Testis (tissue), 3 donors: ENCODE results near the gene SMAD7. TPM values are rescaled to one million over a fixed set of nuclear protein-coding genes. Genes with fewer than 3 reads are reported as not detected.

Source experiments
- DNase-seq: peaks from one replicate; pipeline ENCODE4 v3.0.0-alpha.2; 2019
- H3K27ac ChIP-seq, 2 donors: fragments of 200-600 bp; sonication (generic); one replicate each; pipeline ENCODE4 v1.5.1; 2019
- H3K27me3 ChIP-seq: fragments of 200-600 bp; sonication (generic); one replicate; pipeline ENCODE4 v1.5.1; 2019
- H3K36me3 ChIP-seq: fragments of 200-600 bp; sonication (generic); one replicate; pipeline ENCODE4 v1.5.1; 2017; ENCODE audit warnings: low read depth; ENCODE audit errors: missing control alignments
- H3K4me1 ChIP-seq: fragments of 200-600 bp; sonication (generic); one replicate; pipeline ENCODE4 v1.5.1; 2019
- H3K4me3 ChIP-seq, 2 donors: fragments of 200-600 bp; sonication (generic); one replicate each; pipeline ENCODE4 v1.5.1; 2017 to 2019
- H3K9me3 ChIP-seq: fragments of 200-600 bp; sonication (generic); one replicate; pipeline ENCODE4 v1.5.1; 2017
- POLR2A ChIP-seq: fragments of 450-650 bp; IDR thresholded peaks from one replicate; pipeline ENCODE4 v1.6.1; 2017; ENCODE audit warnings: antibody characterized with exemption, mild to moderate bottlenecking, moderate library complexity
- WGBS, 2 donors: methylation state at CpG; one replicate each; pipeline ENCODE4 v1.1.5; 2018; 5-methylcytosine and 5-hydroxymethylcytosine counted together
- intact Hi-C: fragments of 100-400 bp; cut with DNase I; formaldehyde crosslinking; loops from one replicate; pipeline ENCODE4 v1.15.1; 2023; ENCODE audit warnings: low total_unique reads
- polyA plus RNA-seq: library from polyadenylated mRNA; stranded (reverse); fragments of 350-450 nt; fragmentation: Illumina TruSeq; extraction: RNeasy Lipid Tissue Mini Kit (QIAGEN cat#74804); gene quantifications from one replicate; pipeline ENCODE4 v1.2.3, GENCODE V29; 2014; ENCODE audit warnings: low read depth, low replicate concordance; ENCODE audit not compliant: insufficient read depth
- total RNA-seq, 2 donors: library from RNA; depleted of rRNA; stranded (reverse); fragments of >200 nt; gene quantifications; one replicate each; pipeline ENCODE4 v1.2.3, GENCODE V29; 2016
- TF ChIP-seq, protein P1 (sequence below), 3 experiments: fragments of 450-650 bp in 2 of 3; fragments of 200-600 bp in 1 of 3; sonication (generic) in 1 of 3; IDR thresholded peaks; one replicate each; pipeline ENCODE4 v1.5.1; 2016 to 2019; ENCODE audit warnings: antibody characterized with exemption in 3 of 3, mild to moderate bottlenecking in 2 of 3, moderate library complexity in 1 of 3

SMAD7 gene
- total and polyA plus RNA-seq, 3 donors from 2014 or later: 7.5 to 14.6 (median 9.8) TPM

DNA sequence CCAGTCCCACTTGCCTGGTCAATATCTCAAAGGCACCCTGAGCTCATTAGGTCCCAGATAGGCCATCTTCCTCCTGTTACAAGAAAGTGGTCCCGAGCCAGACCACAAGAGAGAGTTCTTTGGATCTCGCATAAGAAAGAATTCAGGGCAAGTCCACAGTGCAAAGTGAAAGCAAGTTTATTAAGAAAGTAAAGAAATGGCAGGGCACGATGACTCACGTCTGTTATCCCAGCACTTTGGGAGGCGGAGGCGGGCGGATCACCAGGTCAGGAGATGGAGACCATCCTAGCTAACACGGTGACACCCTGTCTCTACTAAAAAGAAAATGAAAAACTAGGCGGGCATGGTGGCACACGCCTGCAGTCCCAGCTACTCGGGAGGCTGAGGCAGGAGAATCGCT is 10.8 kb upstream of the SMAD7 start:
- no peaks in the 10 kb centered on the region for H3K36me3 ChIP-seq
- H3K4me3 ChIP-seq: no peak overlapping the region
- no peaks in the 10 kb centered on the region for H3K4me1 ChIP-seq
- H3K27me3 ChIP-seq: no peaks in the 10 kb centered on the region
- no peak for DNase-seq
- no peaks in the 10 kb centered on the region for H3K9me3 ChIP-seq
- no peak for TF ChIP-seq POLR2A
- TF ChIP-seq, protein P1, sequence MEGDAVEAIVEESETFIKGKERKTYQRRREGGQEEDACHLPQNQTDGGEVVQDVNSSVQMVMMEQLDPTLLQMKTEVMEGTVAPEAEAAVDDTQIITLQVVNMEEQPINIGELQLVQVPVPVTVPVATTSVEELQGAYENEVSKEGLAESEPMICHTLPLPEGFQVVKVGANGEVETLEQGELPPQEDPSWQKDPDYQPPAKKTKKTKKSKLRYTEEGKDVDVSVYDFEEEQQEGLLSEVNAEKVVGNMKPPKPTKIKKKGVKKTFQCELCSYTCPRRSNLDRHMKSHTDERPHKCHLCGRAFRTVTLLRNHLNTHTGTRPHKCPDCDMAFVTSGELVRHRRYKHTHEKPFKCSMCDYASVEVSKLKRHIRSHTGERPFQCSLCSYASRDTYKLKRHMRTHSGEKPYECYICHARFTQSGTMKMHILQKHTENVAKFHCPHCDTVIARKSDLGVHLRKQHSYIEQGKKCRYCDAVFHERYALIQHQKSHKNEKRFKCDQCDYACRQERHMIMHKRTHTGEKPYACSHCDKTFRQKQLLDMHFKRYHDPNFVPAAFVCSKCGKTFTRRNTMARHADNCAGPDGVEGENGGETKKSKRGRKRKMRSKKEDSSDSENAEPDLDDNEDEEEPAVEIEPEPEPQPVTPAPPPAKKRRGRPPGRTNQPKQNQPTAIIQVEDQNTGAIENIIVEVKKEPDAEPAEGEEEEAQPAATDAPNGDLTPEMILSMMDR (IDR thresholded peaks at IDR 0.05): no peak
- no peak overlapping the region for H3K27ac ChIP-seq
- intact Hi-C loops: no loop called here
- WGBS, 2 donors: 88% methylated on average over 12 of the region's 12 CpGs

GRCh38 chr18:48959921-48960920 is 9.5 kb upstream of the SMAD7 start:
- TF ChIP-seq, protein P1 (IDR thresholded peaks at IDR 0.05): no peak
- TF ChIP-seq POLR2A: no peak
- intact Hi-C loops: loop anchor here (10.0 kb wide), 1 partner anchor 185 kb away; no protein-coding TSS in a partner anchor
- no peak overlapping the region for H3K4me3 ChIP-seq
- 81 to 87% methylated on average over 17 of the region's 17 CpGs for WGBS, 2 donors
- DNase-seq: no peak
- no peaks in the 10 kb centered on the region for H3K36me3 ChIP-seq
- no peaks in the 10 kb centered on the region for H3K9me3 ChIP-seq
- H3K27me3 ChIP-seq: no peaks in the 10 kb centered on the region
- H3K4me1 ChIP-seq: no peaks in the 10 kb centered on the region
- no peak overlapping the region for H3K27ac ChIP-seq

- 89 to 94% methylated on average over 7 of the region's 7 CpGs for WGBS, 2 donors
- Histone ChIP-seq H3K4me3 (no peak overlapping the region), H3K27ac (no peak overlapping the region), H3K4me1 (no peaks in the 10 kb centered on the region), H3K36me3 (no peaks in the 10 kb centered on the region), H3K27me3 (no peaks in the 10 kb centered on the region), H3K9me3 (no peaks in the 10 kb centered on the region)
- no peak for DNase-seq
- TF ChIP-seq, protein P1 (IDR thresholded peaks at IDR 0.05): no peak
- TF ChIP-seq POLR2A: no peak
- intact Hi-C loops: loop anchor here (10.0 kb wide), 1 partner anchor 185 kb away; no protein-coding TSS in a partner anchor
These were observed 8.8 kb upstream of the SMAD7 start for GRCh38 chr18:48959551-48959920.

- TF ChIP-seq, protein P1 (IDR thresholded peaks at IDR 0.05): no peak
- TF ChIP-seq POLR2A: no peak
- intact Hi-C loops: loop anchor here (10.0 kb wide), 1 partner anchor 184 kb away; no protein-coding TSS in a partner anchor
These were observed 8.2 kb upstream of the SMAD7 start for GRCh38 chr18:48958951-48959350.

More at GRCh38 chr18:48958951-48959350, 8.2 kb upstream of the SMAD7 start:
- 90 to 91% methylated on average over 6 of the region's 6 CpGs for WGBS, 2 donors
- no peak for DNase-seq
- Histone ChIP-seq H3K4me1 (no peaks in the 10 kb centered on the region), H3K9me3 (no peaks in the 10 kb centered on the region), H3K27me3 (no peaks in the 10 kb centered on the region), H3K27ac (no peak overlapping the region), H3K36me3 (no peaks in the 10 kb centered on the region), H3K4me3 (no peak overlapping the region)
